Endothelial cell of umbilical vein (primary cell): ENCODE results near the gene C12orf60. TPM values are rescaled to one million over a fixed set of nuclear protein-coding genes. Genes with fewer than 3 reads are reported as not detected.

Experiments used
- BruUV-seq: library from RNA; stranded (reverse); fragments of 400-500 nt; replicated peaks from 2 replicates; lab custom pipeline; 2021; lab: Mats Ljungman, UMichigan
- CTCF ChIA-PET: fragments of 300-600, 350-600 bp; sonication (Branson Sonifier 250); formaldehyde crosslinking; loops from one replicate; lab custom pipeline; 2021; ENCODE audit warnings: antibody characterized with exemption, inconsistent platforms; lab: Charles Lee
- POLR2A ChIA-PET: fragments of 300-600, 350-600 bp; sonication (Branson Sonifier 250); formaldehyde crosslinking; loops from one replicate; lab custom pipeline; 2021; ENCODE audit warnings: antibody characterized with exemption, inconsistent platforms; lab: Charles Lee
- DNase-seq: peaks from one replicate; pipeline ENCODE4 v3.0.0-alpha.2; 2011; ENCODE audit warnings: low read depth, low spot score
- FAIRE-seq: peaks from 2 replicates; lab custom pipeline; 2011; peaks lifted over from hg19 to GRCh38; lab: Jason Lieb, UNC
- H2AFZ ChIP-seq: 2 replicates; pipeline ENCODE4 v1.6.0; 2012; ENCODE audit warnings: low read depth, low read length, control low read depth, inconsistent platforms
- H3K27ac ChIP-seq: 2 replicates; pipeline ENCODE4 v1.5.1; 2011; ENCODE audit warnings: low read depth, mild to moderate bottlenecking, control low read depth, low read length, moderate library complexity; ENCODE audit not compliant: insufficient read depth
- H3K27me3 ChIP-seq, 2 experiments: 2 replicates each; pipeline versions ENCODE4 v1.6.0 to v1.6.1; 2011; ENCODE audit warnings: low read length in 2 of 2, mixed read lengths in 1 of 2; ENCODE audit not compliant: control insufficient read depth in 2 of 2, insufficient read depth in 2 of 2
- H3K36me3 ChIP-seq, 2 experiments: 2 replicates in 1 of 2; 3 replicates in 1 of 2; pipeline ENCODE4 v1.5.1; 2011; ENCODE audit warnings: low read length in 2 of 2, mild to moderate bottlenecking in 1 of 2, moderate library complexity in 1 of 2; ENCODE audit not compliant: control insufficient read depth in 2 of 2, insufficient read depth in 2 of 2; ENCODE audit errors: extremely low read depth in 1 of 2
- H3K4me1 ChIP-seq: 3 replicates; pipeline ENCODE4 v1.5.1; 2011; ENCODE audit warnings: mild to moderate bottlenecking, low read length; ENCODE audit not compliant: control insufficient read depth, insufficient read depth; ENCODE audit errors: extremely low read depth
- H3K4me2 ChIP-seq: 2 replicates; pipeline ENCODE4 v1.6.1; 2011; ENCODE audit warnings: low read length, control low read depth, mixed read lengths; ENCODE audit not compliant: insufficient read depth
- H3K4me3 ChIP-seq, 3 experiments: fragments of 200-600 bp in 1 of 3; sonication (generic), shearing (Covaris generic) in 1 of 3; replicated peaks in 1 of 3; 2 replicates each; pipeline ENCODE4 v1.5.1; 2011 to 2016; ENCODE audit warnings: control low read depth in 3 of 3, low read length in 3 of 3, mild to moderate bottlenecking in 2 of 3, inconsistent platforms in 1 of 3, low read depth in 1 of 3, moderate library complexity in 1 of 3; ENCODE audit not compliant: insufficient read depth in 1 of 3
- H3K79me2 ChIP-seq: 2 replicates; pipeline ENCODE4 v1.6.0; 2012; ENCODE audit warnings: low read length, inconsistent platforms; ENCODE audit not compliant: control insufficient read depth, insufficient read depth
- H3K9ac ChIP-seq: replicated peaks from 2 replicates; pipeline ENCODE3; 2011; ENCODE audit warnings: low read length, control low read depth; ENCODE audit not compliant: insufficient read depth; ENCODE audit errors: extremely low read depth
- H3K9me1 ChIP-seq: replicated peaks from 3 replicates; pipeline ENCODE4 v1.6.0; 2011; ENCODE audit warnings: mild to moderate bottlenecking, low read length; ENCODE audit not compliant: control insufficient read depth, insufficient read depth; ENCODE audit errors: extremely low read depth
- H3K9me3 ChIP-seq: replicated peaks from 2 replicates; pipeline ENCODE4 v1.5.1; 2012; ENCODE audit warnings: low read length, inconsistent platforms; ENCODE audit not compliant: control insufficient read depth, insufficient read depth
- H4K20me1 ChIP-seq: replicated peaks from 2 replicates; pipeline ENCODE3; 2011; ENCODE audit warnings: mild to moderate bottlenecking, low read length; ENCODE audit not compliant: control insufficient read depth, insufficient read depth; ENCODE audit errors: extremely low read depth
- FOS ChIP-seq: IDR thresholded peaks from 2 replicates; pipeline ENCODE4 v1.6.1; 2011; ENCODE audit warnings: mild to moderate bottlenecking, low read length, moderate library complexity, borderline replicate concordance; ENCODE audit not compliant: insufficient read depth
- GATA2 ChIP-seq: IDR thresholded peaks from 2 replicates; pipeline ENCODE4 v1.7.0; 2011; ENCODE audit warnings: low read depth, mild to moderate bottlenecking, moderate library complexity, mixed read lengths, low read length; ENCODE audit not compliant: insufficient read length, insufficient read depth
- POLR2A ChIP-seq: IDR thresholded peaks from 2 replicates; pipeline ENCODE4 v1.6.1; 2012; ENCODE audit warnings: low read depth, mild to moderate bottlenecking, control low read depth, low read length
- dilution Hi-C: fragments of 300-500 bp; cut with MboI; formaldehyde crosslinking; loops from one replicate; pipeline ENCODE4 v1.15.0; 2019; ENCODE audit warnings: low sequenced_read_pairs; ENCODE audit not compliant: extremely low pct_ligation_motif_present
- intact Hi-C: fragments of 100-400 bp; cut with micrococcal nuclease; formaldehyde crosslinking; loops from one replicate; pipeline ENCODE4 v1.10.0; 2022
- polyA plus RNA-seq, 4 experiments: library from polyadenylated mRNA; depleted of rRNA in 3 of 4; stranded (reverse) in 3 of 4; unstranded in 1 of 4; fragments of >200 nt; gene quantifications; 2 replicates each; pipeline versions ENCODE4 v1.2.1 to v1.2.3, GENCODE V29; 2011 to 2012; ENCODE audit warnings: missing spikeins in 1 of 4
- total RNA-seq: library from RNA; stranded (reverse); gene quantifications from 2 replicates; pipeline ENCODE4 v1.2.3, GENCODE V29; 2021

The C12orf60 gene
- total and polyA plus RNA-seq, 2 donors (not counting 3 experiments of a cell fraction or from before 2014, with no cell fraction given), result 0.52 to 1.3 TPM

DNA sequence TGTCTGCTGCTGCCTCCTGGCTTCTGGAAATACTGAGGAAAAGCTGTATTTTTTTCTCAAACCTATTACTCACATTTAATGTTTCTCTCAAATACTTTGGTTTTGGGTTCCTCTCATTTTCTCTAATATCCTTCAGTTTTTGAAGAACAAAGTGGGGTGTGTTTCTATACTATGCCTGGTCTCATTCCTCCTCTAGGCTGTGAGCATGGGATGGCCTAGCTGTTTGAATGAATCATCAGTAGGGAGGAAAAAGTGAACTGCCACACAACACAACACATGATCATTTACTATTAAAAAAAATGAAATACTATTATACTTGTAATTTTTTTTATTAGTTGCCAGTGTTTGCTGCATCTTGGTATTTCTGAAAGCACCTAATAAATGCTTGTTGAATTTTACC is 21.8 kb downstream of the C12orf60 start:
- no peak for FAIRE-seq
- no peaks in the 10 kb centered on the region for H3K27me3 ChIP-seq
- BruUV-seq, result no TSS peak
- no peak for DNase-seq
- intact Hi-C loops, result no loop called here
- no peaks in the 10 kb centered on the region for H4K20me1 ChIP-seq
- no peak overlapping the region for H3K4me3 ChIP-seq
- H3K9me1 ChIP-seq, result peaks cover 2% of the 10 kb centered on the region
- dilution Hi-C loops, result no loop called here
- peaks cover 0 to 2% of the 10 kb centered on the region in 2 experiments for H3K36me3 ChIP-seq
- H3K4me2 ChIP-seq, result no peak overlapping the region
- no peaks in the 10 kb centered on the region for H3K79me2 ChIP-seq
- H3K9ac ChIP-seq, result no peak overlapping the region
- ChIA-PET CTCF (interaction anchor here (1.0 to 2.2 kb wide), 4 partner anchors 14 to 148 kb away, joined by 3 to 9 read pairs (median 3); partner anchors contain the start of gene PDE6H), POLR2A (no interaction called here)
- no peaks in the 10 kb centered on the region for H3K9me3 ChIP-seq
- TF ChIP-seq POLR2A (no peak), FOS (peak; percentile 5)
- no peak overlapping the region for H3K27ac ChIP-seq
- H3K4me1 ChIP-seq, result no peaks in the 10 kb centered on the region
- H2AFZ ChIP-seq, result no peak overlapping the region

DNA sequence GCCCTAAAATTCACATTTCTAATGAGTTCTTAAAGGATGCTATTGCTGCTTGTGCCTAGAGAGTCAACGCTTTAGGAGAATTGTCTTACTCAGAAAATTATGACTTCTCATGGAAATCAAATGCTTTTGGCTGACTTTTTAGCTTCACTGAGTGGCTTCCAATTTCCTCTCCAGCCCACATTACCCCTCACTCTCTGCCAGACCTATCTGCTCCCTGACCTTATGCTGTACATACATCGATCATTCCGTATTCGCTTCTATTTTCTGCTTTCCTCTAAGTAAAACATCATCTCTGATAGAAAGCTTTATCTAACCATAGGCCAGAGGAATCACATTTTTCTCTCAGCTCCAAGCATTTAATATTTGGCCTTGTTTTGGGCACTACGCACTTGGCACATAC is 23.0 kb downstream of the C12orf60 start:
- no TSS peak for BruUV-seq
- DNase-seq (no peak), FAIRE-seq (peak; percentile 8)
- H3K27me3 ChIP-seq, result no peaks in the 10 kb centered on the region
- peaks cover 2% of the 10 kb centered on the region for H3K9me1 ChIP-seq
- no peak overlapping the region for H3K27ac ChIP-seq
- no peaks in the 10 kb centered on the region for H3K79me2 ChIP-seq
- dilution Hi-C loops, result no loop called here
- ChIA-PET POLR2A (no interaction called here), CTCF (interaction anchor here (0.8 to 1.4 kb wide), 3 partner anchors 8 to 21 kb away, joined by 3 to 6 read pairs (median 3); no protein-coding TSS in a partner anchor)
- no peaks in the 10 kb centered on the region for H3K9me3 ChIP-seq
- no peaks in the 10 kb centered on the region for H3K4me1 ChIP-seq
- no peaks in the 10 kb centered on the region for H4K20me1 ChIP-seq
- H2AFZ ChIP-seq, result no peak overlapping the region
- H3K4me3 ChIP-seq, result no peak overlapping the region
- peaks cover 0 to 2% of the 10 kb centered on the region in 2 experiments for H3K36me3 ChIP-seq
- no peak for TF ChIP-seq GATA2
- H3K4me2 ChIP-seq, result no peak overlapping the region
- intact Hi-C loops, result no loop called here
- H3K9ac ChIP-seq, result no peak overlapping the region
